T-helper 1 cell treated with Interleukin-12 subunit alpha and Interleukin-12 subunit beta and Interleukin-4 antibody, amounts not matched to agents 30 μg/mL and 1 μg/mL, for 36 hours (primary cell): Measurements from ENCODE around the gene DNTTIP2.
"Not testable (repeated sequence)": the region's sequence is repeated elsewhere in the genome, so short reads cannot be mapped to it uniquely, and the experiment has no call there.

Experiments used
- H3K27ac Mint-ChIP-seq: one replicate; pipeline ENCODE4 v1.8.0; 2021; ENCODE audit warnings: mild to moderate bottlenecking, mixed read lengths
- H3K27me3 Mint-ChIP-seq: one replicate; pipeline ENCODE4 v1.8.0; 2021; ENCODE audit warnings: low read depth, mixed read lengths
- H3K36me3 Mint-ChIP-seq: one replicate; pipeline ENCODE4 v1.8.0; 2021; ENCODE audit warnings: low read depth, mixed read lengths
- H3K4me1 Mint-ChIP-seq: one replicate; pipeline ENCODE4 v1.8.0; 2021; ENCODE audit warnings: low read depth, mixed read lengths
- H3K4me3 Mint-ChIP-seq: one replicate; pipeline ENCODE4 v1.8.0; 2021; ENCODE audit warnings: mild to moderate bottlenecking, moderate library complexity, mixed read lengths
- H3K9me3 Mint-ChIP-seq: one replicate; pipeline ENCODE4 v1.8.0; 2021; ENCODE audit warnings: mixed read lengths

Gene DNTTIP2

DNA sequence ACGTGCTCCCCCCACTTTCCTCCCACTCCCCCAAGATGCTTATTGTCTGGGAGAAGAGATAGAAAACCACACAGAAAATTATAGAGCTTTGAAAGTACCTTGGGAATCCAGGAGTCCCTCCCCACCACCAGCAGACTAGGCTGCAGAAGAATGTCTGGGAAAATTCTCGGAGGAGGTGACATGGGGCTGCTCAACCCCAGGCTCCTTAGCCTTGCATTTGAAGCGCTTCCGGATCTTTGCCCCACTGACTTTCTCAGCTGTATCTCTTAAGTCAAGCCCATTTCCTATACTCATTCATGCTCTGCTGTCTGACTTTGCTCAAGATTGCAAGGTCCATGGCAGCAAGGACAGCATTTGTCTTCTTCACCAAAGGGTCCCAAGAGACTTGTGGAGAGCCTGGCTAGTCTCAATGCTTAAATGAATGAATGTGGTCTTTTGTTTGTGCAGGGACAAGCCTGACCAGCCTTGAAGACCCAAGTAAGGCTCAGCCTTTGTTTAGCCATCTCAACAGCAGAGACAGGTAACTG is 38.0 kb downstream of the DNTTIP2 start:
- no peak overlapping the region for H3K4me3 Mint-ChIP-seq
- no peak overlapping the region for H3K27ac Mint-ChIP-seq
- H3K36me3 Mint-ChIP-seq: no peaks in the 10 kb centered on the region
- H3K9me3 Mint-ChIP-seq: no peaks in the 10 kb centered on the region
- H3K27me3 Mint-ChIP-seq: peaks cover 14% of the 10 kb centered on the region
- peaks cover 12% of the 10 kb centered on the region for H3K4me1 Mint-ChIP-seq

DNA sequence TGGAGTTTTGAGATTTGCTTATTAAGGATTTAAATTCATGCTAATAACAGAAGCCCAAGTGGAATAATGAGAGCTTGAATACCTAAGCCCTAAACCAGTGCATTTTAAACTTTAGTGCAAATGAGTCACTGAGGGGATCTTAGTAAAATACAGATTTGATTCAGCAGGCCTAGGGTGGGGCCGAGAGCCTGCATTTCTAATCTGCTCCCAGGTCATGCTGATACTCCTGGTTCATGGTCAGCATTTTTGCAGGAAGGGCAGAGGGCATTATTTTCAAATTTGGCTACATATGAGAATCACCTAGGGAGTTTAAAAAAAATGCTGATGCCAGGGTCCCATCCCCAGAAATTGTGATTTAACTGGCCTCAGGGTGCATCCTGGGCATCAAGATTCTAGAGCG is 39.3 kb downstream of the DNTTIP2 start:
- H3K27ac Mint-ChIP-seq: no peak overlapping the region

DNA sequence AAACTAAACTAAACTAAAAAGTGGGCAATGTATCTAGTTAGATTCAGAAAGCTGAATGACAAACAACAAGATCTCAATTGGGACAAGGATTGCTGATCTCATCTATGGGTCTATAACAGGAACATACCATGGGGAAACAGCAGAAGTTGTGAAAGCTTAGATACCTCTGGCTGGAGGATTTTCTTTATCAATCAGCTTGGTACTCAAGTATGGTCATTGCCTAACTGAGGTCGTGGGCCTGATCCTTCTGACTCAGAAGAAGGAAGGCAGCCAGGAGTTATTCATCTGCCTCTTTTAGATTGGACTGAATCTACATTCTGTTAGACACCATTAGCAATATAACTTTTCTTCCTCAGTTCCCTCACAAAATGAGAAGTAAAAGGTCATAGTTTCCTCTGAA is 39.7 kb downstream of the DNTTIP2 start:
- H3K9me3 Mint-ChIP-seq: peaks cover 7% of the 10 kb centered on the region
- no peak overlapping the region for H3K4me3 Mint-ChIP-seq
- no peak overlapping the region for H3K27ac Mint-ChIP-seq
- peaks cover 3% of the 10 kb centered on the region for H3K36me3 Mint-ChIP-seq
- peaks cover 14% of the 10 kb centered on the region for H3K27me3 Mint-ChIP-seq
- H3K4me1 Mint-ChIP-seq: peaks cover 2% of the 10 kb centered on the region

More for the DNA sequence above, 39.3 kb downstream of the DNTTIP2 start:
- peaks cover 14% of the 10 kb centered on the region for H3K27me3 Mint-ChIP-seq
- peaks cover under 1% of the 10 kb centered on the region for H3K36me3 Mint-ChIP-seq
- H3K9me3 Mint-ChIP-seq: peaks cover 3% of the 10 kb centered on the region
- no peak overlapping the region for H3K4me3 Mint-ChIP-seq
- peaks cover 3% of the 10 kb centered on the region for H3K4me1 Mint-ChIP-seq

DNA sequence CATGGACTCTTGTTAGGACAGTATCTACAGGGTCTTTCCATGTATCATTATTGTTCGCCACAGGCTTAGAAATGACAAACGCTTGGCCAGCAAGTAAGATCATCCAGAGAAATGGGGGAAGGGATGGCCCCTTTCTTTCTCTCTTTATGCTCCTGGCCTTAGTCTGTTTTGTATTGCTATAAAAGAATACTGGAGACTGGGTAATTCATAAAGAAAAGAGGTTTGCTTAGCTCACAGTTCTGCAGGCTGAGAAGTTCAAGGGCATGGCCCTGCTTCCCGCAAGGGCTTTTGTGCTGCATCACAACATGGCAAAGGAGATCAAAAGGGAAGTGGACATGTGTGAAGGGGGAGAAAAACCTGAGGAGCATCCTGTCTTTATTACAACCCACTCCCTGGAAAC is 41.0 kb downstream of the DNTTIP2 start:
- no peak overlapping the region for H3K27ac Mint-ChIP-seq
- H3K27me3 Mint-ChIP-seq: peaks cover 14% of the 10 kb centered on the region
- H3K9me3 Mint-ChIP-seq: peaks cover 11% of the 10 kb centered on the region
- H3K4me3 Mint-ChIP-seq: no peak overlapping the region
- no peaks in the 10 kb centered on the region for H3K4me1 Mint-ChIP-seq
- peaks cover 3% of the 10 kb centered on the region for H3K36me3 Mint-ChIP-seq

DNA sequence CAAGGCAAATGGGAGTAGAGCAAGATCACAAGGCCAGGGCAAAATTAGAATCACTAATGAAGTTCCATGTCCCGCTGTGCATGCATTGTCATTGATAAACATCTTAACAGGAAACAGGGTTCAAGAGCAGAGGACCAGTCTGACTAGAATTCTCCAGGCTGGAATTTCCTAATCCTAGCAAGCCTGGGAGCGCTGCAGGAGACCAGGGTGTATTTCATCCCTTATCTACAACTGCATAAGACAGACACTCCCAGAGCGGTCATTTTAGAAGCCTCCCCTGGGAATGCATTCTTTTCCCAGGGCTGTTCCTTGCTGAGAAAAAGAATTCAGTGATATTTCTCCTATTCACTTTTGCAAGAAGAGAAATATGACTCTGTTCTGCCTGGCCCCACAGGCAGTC is 45.7 kb downstream of the DNTTIP2 start:
- not testable (repeated sequence) for H3K36me3 Mint-ChIP-seq, H3K4me1 Mint-ChIP-seq, H3K27me3 Mint-ChIP-seq, H3K4me3 Mint-ChIP-seq, H3K27ac Mint-ChIP-seq
- peaks cover 17% of the 10 kb centered on the region for H3K9me3 Mint-ChIP-seq

DNA sequence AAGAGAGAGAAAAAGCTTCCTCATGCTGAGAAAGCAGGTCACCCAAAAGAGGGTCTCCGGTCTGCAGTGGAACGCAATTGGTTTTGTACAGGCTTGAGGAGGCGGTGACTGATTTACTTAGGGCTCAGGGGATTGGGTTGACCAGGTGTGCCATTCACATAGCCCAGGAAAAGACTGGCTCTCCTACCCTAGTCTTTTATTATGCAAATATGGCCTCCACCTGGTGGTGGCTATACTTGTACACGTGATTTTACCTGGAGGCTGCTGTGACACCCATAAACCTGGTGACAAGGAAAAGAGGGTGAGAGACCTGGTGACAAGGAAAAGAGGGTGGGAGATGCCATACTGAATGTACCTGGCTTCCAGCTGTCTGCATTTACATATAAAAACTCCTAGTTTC is 49.9 kb downstream of the DNTTIP2 start:
- no peak overlapping the region for H3K4me3 Mint-ChIP-seq
- H3K9me3 Mint-ChIP-seq: peaks cover 7% of the 10 kb centered on the region
- H3K36me3 Mint-ChIP-seq: no peaks in the 10 kb centered on the region
- no peaks in the 10 kb centered on the region for H3K4me1 Mint-ChIP-seq
- no peak overlapping the region for H3K27ac Mint-ChIP-seq
- peaks cover 4% of the 10 kb centered on the region for H3K27me3 Mint-ChIP-seq

DNA sequence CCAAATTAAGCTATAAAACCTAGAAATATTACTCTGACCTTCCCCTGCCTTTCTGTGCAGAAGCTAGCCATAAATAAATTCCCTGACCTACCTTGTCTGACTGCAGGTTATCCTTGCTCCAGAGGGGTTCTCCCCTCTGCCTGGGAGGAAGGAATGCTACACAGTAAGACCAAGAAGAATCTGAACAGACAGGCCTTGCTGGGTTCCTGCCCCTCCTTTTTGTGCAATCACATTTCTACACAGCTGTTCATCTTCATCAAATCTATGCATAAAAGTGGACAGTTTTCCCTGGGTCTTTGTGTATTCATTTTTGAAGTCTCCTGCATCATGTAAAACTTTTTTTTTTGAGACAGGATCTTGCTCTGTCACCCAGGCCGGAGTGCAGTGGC is 50.6 kb downstream of the DNTTIP2 start:
- peaks cover 4% of the 10 kb centered on the region for H3K27me3 Mint-ChIP-seq
- no peaks in the 10 kb centered on the region for H3K36me3 Mint-ChIP-seq
- no peak overlapping the region for H3K27ac Mint-ChIP-seq
- no peaks in the 10 kb centered on the region for H3K4me1 Mint-ChIP-seq
- H3K4me3 Mint-ChIP-seq: no peak overlapping the region
- peaks cover 6% of the 10 kb centered on the region for H3K9me3 Mint-ChIP-seq

DNA sequence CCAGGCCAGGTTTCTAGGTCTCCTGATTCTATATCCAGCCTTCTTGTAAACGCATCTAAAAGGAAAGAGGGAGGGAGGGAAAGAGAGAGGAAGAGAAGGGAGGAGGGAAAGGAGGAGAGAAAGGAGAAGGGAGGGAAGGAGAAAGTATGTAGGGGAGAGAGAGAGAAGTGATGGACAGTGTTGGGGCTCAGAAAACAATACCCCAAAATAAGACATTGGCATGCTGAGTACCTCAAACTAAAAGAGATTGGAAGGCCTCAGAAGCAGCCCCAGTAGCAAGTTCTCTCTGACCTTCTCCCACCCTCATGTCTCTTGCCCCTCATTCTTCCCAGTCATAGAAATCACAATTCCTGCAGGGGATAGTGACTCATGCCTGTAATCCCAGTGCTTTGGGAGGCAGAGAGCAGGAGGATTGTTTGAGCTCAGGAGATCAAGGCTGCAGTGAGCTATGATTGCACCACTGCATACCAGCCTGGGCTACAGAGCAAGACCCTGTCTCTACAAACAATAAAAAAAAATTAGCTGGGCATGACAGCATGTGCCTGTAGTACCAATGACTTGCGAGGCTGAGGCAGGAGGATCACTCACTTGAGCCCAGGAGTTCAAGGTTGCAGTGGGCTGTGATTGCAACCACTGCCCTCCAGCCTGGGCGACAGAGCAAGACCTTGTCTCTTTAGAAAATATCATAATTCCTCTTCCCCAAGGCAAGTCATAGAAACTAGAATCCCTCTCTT is 51.2 kb downstream of the DNTTIP2 start:
- Mint-ChIP-seq H3K27me3 (peaks cover 4% of the 10 kb centered on the region), H3K4me3 (no peak overlapping the region), H3K36me3 (no peaks in the 10 kb centered on the region), H3K9me3 (peaks cover 6% of the 10 kb centered on the region), H3K4me1 (no peaks in the 10 kb centered on the region), H3K27ac (no peak overlapping the region)

DNA sequence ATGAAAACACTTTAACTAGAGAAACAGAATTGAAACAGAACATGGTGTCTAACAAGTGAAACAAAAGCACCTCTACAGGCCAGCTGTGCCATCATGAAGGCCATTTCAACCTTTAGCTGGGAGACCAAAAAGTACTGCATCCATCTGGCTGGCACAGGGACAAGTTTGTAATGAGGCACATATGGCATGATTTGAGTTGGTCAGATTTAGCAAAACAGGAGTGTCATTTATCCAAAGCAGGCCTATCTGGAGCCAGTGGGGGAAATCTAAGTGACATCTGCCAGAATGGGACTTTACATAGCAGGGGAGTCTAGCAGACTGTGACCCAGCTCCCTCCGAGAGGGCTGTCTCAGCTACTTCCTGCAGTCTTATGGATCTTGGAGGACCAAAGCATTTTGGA is 51.9 kb downstream of the DNTTIP2 start:
- Mint-ChIP-seq H3K27me3 (peaks cover 4% of the 10 kb centered on the region), H3K9me3 (peaks cover 6% of the 10 kb centered on the region), H3K36me3 (no peaks in the 10 kb centered on the region), H3K4me1 (no peaks in the 10 kb centered on the region), H3K4me3 (no peak overlapping the region), H3K27ac (no peak overlapping the region)

DNA sequence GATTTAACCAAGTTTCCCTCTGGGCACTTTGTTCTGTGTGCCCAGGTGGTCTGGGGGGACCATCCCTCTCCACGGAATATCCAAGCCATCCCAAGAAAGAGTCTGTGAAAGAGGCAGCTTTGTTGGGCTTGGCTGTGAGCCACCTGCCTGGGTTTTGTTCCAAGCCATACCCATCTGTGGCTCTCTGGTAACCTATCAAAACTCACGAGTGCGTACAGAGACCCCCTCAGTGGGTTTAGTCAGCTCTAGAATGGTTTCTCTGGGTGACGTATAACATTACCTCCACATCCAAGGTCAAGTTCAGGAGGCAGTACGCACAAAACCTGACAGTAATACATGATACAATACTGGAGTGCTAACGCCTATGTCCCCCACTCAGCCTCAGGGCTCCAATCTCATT is 54.2 kb downstream of the DNTTIP2 start:
- H3K4me3 Mint-ChIP-seq: no peak overlapping the region
- H3K36me3 Mint-ChIP-seq: no peaks in the 10 kb centered on the region
- H3K4me1 Mint-ChIP-seq: no peaks in the 10 kb centered on the region
- H3K9me3 Mint-ChIP-seq: no peaks in the 10 kb centered on the region
- H3K27ac Mint-ChIP-seq: no peak overlapping the region
- peaks cover 10% of the 10 kb centered on the region for H3K27me3 Mint-ChIP-seq

DNA sequence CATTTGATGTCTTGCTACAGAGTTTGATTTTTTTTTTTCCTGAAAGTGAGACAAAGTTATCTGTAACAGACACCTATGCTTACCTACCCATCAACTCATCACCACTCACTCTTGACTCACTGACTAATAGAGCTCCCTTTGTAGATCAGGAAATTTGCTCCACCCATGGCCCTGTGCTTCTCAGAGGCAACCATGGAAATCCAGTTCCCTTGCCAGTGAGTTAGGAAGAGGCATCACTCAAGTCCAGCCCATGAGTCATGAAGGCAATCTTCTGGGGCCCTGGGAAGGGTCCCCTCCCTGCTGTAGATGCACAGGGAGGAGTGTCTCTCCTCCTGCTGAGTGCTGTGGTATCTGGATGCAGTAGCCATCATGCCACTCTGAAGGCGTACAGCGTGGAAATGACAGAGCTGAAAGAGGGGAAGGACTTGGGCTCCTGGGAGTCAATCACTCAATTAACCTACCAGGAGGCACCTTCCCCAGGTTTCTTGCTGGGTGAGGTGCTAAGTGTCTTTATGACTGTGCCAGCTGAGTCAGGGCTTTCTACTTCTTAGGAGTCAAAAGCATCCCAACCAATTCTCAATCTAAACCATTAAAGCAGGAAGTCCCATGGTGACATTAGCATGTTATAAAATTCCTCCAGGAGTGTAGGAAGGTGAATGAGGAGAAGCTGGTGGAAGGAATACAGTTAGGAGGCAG is 56.1 kb downstream of the DNTTIP2 start:
- Mint-ChIP-seq H3K36me3 (no peaks in the 10 kb centered on the region), H3K4me1 (peaks cover 8% of the 10 kb centered on the region), H3K4me3 (no peak overlapping the region), H3K27me3 (peaks cover 20% of the 10 kb centered on the region), H3K27ac (no peak overlapping the region), H3K9me3 (no peaks in the 10 kb centered on the region)

DNA sequence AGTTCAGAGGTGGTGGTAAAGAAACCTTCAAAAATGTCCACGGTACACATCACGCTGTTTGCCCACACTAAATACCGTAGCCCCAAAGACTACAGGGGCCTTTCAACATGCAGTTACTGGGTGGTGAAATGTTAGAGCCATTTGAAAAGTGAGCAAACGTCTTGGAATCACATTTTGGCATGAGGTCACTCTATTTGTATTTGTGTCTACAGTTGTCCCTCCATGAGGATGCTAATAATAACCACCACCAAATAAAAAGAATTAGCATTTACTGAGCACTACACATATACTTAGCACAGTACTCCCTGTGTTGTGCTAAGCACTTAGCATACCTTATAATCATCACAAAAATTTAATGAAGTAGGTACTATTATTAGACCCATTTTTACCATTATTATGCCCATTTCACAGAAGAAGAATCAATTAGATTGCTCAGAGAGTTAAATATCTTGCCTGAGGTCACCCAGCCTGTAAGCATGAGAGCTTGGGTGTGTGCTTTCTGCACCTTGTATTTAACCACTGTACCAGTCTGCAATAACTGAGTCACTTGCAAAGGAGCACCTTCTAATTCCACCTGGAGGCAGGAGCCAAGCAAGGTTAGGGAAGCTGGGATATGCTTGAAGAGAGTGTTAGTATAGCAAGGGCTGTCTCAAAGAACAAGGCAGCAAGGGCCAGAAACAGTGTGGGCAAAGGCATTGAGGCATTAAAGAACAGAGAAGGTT is 57.4 kb downstream of the DNTTIP2 start:
- H3K9me3 Mint-ChIP-seq: no peaks in the 10 kb centered on the region
- H3K27ac Mint-ChIP-seq: no peak overlapping the region
- H3K4me3 Mint-ChIP-seq: no peak overlapping the region
- H3K4me1 Mint-ChIP-seq: peaks cover 18% of the 10 kb centered on the region
- peaks cover 20% of the 10 kb centered on the region for H3K27me3 Mint-ChIP-seq
- H3K36me3 Mint-ChIP-seq: no peaks in the 10 kb centered on the region

DNA sequence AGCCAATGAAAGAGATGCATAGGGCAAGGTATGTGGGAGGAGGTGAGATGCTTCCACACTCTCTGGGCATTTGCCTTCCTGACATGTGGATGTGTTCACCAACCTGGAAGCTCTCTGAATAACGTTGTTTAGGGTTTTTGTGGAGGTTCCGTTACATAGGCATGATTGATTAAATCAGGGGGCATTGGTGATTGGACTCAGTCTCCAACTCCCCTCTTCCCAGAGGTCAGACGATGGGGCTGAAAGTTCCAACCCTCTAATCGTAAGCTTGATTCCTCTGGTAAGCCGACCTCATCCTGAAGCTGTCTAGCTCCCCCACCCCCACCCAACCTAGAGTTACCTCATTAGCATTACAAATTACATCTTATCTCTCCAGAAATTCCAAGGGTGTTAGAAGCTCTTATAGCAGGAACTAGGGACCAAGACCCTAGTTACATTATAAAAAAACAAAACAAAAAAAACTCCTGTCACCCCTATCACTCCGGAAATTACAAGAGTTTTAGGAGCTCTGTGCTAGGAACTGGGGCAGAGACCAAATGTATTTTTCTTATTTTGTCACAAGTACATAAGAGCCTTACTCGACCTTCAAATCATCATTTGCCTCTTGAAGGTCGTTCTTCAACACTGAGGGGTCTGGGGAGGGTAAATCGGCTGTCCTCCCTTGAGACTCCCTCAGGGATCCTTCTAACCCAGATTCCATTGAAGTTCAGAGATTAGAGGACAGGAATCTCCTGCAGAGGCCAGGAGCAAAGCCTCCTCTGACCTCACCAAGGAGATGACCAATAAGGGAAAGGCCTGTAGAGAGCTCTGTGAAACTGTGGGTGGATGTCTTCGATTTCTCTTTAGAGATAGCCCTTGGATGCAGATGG is 58.2 kb downstream of the DNTTIP2 start:
- H3K27ac Mint-ChIP-seq: no peak overlapping the region
- H3K9me3 Mint-ChIP-seq: no peaks in the 10 kb centered on the region
- H3K4me1 Mint-ChIP-seq: peaks cover 18% of the 10 kb centered on the region
- H3K4me3 Mint-ChIP-seq: no peak overlapping the region
- H3K27me3 Mint-ChIP-seq: peaks cover 15% of the 10 kb centered on the region
- H3K36me3 Mint-ChIP-seq: no peaks in the 10 kb centered on the region

DNA sequence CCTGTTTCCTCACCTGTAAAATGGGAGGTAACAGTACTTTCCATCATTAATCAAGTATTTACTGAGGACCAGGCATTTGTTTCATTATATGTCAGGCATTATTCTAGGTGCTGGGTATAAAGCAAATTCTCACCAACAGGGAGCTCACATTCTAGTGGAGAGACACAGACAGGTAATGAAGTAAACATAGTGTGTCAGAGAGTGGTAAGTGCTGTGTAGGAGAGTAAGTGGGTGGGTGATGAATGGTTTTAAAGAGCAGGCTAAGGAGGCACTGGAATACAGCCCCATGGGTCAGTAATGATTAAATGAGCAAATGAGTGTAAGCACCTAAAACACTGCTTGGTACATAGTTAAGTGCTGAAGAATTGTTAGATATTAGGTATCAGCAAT is 60.4 kb downstream of the DNTTIP2 start:
- Mint-ChIP-seq H3K27me3 (peaks cover 15% of the 10 kb centered on the region), H3K27ac (no peak overlapping the region), H3K4me3 (no peak overlapping the region), H3K9me3 (no peaks in the 10 kb centered on the region), H3K4me1 (peaks cover 18% of the 10 kb centered on the region), H3K36me3 (no peaks in the 10 kb centered on the region)
